Measurements from ENCODE around the gene PI16.

- TF ChIP-seq POLR2AphosphoS5 (IDR thresholded peaks at IDR 0.05; ENCODE audit: low read depth, low read length): no peak
- no peak for TF ChIP-seq CTCF (IDR thresholded peaks at IDR 0.05)
Measured at GRCh38 chr6:36907781-36908180, 46.8 kb upstream of the PI16 start.

Measured in Panc1 (cell line).